Left renal cortex interstitium (tissue), 4 donors: ENCODE results near the gene PEDS1. TPM values are rescaled to one million over a fixed set of nuclear protein-coding genes. Genes with fewer than 3 reads are reported as not detected.
"Not testable (repeated sequence)": the region's sequence is repeated elsewhere in the genome, so short reads cannot be mapped to it uniquely, and the experiment has no call there.

Source experiments
- DNase-seq, 4 donors: peaks; one replicate each; pipeline ENCODE4 v3.0.0-alpha.2; 2013; ENCODE audit warnings: low read depth in 4 of 4, low spot score in 2 of 4, missing footprints in 1 of 4
- polyA plus RNA-seq, 4 donors: library from polyadenylated mRNA; unstranded; fragments of 120-200 nt; gene quantifications; one replicate each; pipeline ENCODE4 v1.2.1, GENCODE V29; 2013; ENCODE audit not compliant: insufficient read length in 4 of 4

PEDS1 gene
- polyA plus RNA-seq, 4 donors = 23.9 to 30.8 (median 26.9) TPM

DNA sequence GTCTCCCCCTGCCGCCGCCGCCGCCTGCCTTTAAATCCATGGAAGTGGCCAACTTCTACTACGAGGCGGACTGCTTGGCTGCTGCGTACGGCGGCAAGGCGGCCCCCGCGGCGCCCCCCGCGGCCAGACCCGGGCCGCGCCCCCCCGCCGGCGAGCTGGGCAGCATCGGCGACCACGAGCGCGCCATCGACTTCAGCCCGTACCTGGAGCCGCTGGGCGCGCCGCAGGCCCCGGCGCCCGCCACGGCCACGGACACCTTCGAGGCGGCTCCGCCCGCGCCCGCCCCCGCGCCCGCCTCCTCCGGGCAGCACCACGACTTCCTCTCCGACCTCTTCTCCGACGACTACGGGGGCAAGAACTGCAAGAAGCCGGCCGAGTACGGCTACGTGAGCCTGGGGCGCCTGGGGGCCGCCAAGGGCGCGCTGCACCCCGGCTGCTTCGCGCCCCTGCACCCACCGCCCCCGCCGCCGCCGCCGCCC is 37.6 kb upstream of the PEDS1 start:
- no peak for DNase-seq

DNA sequence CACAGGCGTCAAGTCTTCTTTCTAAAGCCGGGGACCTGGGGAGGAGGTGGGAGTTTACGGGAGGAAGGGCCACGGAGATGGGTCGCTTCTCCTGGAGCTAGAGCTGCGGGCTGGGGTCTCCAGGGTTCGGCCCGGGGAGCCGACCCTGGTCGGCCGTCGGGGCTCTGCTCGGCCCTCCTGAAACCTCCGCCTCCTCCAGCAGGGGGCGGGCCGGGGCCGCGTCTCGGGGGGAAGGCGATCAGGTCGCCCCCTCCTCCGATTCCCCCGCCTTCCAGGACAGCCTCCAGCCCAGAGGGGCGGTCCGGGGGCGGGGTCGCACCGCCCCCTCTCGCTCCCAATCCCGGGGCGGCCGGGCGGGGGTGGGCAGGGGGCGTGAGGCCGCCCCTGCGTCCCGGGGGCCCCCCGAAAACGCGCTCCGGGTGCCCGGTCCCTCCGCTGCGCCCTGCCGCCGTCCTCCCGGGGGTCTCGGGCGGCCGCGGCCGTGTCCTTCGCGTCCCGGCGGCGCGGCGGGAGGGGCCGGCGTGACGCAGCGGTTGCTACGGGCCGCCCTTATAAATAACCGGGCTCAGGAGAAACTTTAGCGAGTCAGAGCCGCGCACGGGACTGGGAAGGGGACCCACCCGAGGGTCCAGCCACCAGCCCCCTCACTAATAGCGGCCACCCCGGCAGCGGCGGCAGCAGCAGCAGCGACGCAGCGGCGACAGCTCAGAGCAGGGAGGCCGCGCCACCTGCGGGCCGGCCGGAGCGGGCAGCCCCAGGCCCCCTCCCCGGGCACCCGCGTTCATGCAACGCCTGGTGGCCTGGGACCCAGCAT is 36.9 kb upstream of the PEDS1 start, which contains the start of gene CEBPB:
CEBPB (plus strand) TSS at position 580 of the 814 bp plus-strand sequence; CDS start at position 784, 204 bp downstream.
- DNase-seq = peak in 3 of 4 donors; percentile 72 to 79 (median 72)

DNA sequence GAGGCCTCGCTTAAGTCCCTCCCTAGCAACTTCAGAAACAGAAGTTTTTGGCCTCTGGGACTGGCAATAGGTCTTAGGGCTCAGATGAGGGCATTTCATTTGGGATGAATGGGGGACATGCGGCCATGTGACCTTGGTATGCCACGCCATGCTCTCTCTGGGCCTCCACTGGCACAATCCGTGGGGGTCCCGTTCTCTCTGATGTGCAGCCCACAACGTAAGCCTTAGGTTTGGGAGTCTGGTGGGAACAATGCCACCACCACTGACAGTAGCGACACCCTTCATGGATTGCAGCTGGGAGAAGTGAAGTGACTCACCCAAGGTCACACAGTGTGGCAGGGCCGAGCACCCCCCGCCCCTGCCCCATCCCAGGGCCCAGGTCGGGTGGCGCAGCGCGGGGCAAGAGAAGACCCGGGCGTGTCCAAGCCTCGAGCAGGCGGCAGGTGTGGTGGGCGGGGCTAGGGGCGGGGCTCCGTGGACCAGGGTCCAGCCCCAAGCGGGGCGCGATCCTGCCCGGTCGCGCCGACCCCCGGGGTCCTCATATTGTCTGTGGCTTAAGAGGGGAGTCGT is 36.2 kb upstream of the PEDS1 start:
- no peak for DNase-seq

DNA sequence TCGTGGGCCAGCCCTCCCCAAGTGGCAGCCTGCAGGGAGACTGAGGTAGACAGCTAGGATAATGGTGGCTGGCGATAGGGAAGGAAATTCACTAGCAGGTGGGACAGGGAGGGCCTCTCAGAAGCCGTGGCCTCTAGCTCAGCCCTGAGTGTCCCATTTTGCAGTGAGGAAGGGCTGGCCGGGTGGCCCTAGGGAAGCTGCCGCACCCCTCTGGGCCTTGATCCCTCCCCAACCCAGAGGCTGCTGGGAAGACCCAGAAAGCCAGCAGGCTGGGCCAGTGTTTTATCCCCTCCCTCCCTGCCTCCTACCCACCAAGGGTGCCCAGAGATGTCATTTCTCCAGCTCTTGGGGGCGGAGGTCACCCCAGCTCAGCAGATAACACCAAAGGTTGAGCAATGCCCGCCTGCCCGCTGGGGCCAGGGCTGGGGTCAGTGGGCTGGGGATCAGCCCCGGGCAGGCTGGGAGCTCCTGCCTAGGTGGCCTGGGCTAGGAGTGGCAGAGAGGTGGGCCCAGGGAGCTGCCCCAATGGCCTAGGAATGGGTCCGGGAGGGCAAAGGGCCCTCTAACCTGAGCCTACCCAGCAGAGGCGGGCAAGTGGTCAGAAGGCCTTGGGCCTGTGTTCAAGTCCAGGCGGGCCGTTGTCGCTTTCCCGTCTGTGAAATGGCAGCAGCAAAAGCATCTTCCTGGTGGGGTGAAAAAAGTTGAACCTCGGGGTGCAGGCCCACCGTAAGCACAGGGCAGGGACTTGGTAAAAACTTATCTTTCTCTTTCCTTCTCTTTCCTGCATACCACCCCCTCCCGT is 35.6 kb upstream of the PEDS1 start:
- no peak for DNase-seq

DNA sequence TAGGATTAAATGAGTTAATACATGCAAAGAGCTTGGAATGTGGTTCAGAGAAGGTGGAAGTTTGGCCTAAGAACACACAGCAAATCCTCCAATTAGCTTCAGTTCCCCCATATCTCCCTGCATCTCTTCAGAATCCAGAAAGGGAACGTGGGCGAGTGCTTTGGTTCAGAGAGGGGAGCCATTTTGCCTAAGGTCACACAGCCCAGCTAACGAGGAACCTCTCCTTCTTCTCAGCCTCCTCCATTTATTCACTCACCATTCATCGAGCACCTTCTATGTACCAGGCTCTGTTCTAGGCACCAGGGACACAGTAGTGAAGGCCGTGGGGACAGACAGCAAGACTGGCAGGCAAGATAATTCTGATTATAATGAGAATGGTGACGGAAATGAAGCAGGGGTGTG is 34.8 kb upstream of the PEDS1 start:
- no peak for DNase-seq

DNA sequence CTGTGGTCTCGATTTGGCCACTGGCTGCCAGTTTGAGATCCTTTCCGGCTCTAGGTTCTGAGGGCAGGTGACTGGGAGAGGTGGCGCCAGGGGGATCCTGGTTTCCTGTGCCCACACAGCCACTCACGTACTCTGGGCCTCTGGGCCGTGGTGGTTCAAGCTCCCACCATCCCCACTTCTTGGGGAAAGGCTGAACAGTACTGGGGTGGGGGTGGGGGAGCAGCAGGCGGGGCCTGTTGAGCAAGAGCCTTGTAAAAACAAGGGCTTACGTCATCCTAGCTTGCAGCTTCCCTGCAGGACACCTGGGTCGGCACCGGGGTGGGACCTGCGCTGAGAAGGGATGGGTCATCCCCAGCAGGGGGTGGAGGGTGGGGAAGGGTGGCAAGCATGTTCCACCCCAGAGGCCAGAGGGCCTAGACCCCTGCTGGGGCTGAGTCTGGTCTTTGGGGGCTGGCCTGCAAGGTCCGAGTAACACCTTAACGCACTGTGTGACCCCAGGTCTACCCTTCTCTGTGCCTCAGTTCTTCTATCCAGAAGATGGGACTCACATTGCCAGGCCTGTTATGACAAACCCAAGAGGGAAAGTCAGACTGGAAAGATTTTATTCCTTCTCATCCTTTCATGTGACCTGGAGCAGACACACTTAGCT is 34.0 kb upstream of the PEDS1 start:
- no peak for DNase-seq

DNA sequence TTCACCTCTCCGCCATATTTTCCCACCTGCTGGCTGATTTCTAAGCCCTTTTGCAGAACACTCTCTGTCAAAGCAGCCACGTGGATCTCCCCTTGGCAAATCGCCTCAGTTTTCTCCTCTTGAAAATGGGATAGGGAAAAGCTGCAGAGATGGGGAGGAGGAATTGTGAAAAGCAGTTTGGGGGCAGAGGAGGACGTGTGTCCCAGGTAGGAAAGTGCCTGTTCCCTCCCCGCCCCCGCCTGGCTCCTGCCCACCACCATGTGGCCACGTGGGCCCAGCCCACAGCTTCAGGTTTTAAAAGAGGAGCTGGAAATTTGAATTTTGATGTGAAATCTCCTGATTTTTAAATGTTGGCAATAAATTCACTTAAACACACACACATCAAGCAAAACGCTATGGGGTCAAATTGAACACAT is 33.5 kb upstream of the PEDS1 start:
- no peak for DNase-seq

DNA sequence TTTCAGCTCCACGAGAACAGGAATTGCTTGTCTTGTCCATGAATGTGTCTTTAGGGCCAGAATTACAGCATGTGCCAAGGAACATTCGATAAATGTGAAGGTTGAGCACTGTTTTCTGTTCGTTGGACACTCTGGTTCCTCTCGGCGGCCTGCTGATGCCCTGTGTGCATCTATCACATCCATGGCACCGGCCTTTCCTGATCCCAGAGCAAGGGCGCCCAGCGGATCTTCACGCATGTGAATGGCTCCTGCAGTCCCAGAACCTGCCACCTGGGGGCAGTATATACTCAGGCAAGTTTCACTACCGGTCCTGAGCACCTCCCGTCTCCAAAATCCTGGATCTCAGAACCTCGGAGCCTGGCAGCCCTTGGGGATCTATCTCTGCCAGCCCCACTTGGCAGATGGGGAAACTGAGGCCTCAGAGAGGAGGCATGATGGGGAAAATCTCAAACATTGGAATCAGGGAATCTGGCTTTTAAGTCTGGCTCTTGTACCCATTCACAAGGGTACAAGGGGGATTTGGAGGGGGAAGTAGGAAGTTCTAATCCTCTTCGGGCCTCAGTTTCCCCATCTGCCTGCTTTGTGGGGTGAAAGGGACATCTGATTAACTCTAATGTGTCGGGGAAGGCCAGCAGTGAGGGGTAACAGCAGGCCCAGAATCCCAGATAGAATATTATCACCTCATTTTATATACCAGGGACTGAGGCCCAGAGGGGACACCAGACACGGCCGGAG is 32.8 kb upstream of the PEDS1 start:
- peak in 2 of 4 donors; percentile 54 to 71 for DNase-seq

DNA sequence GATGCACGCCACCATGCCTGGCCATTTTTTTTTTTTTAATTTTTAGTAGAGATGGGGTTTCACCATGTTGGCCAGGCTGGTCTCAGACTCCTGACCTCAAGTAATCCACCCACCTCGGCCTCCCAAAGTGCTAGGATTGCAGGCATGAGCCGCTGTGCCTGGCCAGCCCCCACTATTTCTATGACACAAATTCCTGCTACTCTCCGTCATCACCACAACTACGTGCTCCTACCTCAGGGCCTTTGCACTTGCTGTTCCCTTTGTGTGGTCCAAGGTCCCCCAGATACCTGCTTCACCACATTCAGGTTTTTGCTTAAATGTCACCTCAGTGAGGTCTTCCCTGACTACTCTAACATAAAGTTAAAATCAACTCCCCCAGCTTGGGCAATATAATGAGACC is 31.9 kb upstream of the PEDS1 start:
- DNase-seq = no peak

DNA sequence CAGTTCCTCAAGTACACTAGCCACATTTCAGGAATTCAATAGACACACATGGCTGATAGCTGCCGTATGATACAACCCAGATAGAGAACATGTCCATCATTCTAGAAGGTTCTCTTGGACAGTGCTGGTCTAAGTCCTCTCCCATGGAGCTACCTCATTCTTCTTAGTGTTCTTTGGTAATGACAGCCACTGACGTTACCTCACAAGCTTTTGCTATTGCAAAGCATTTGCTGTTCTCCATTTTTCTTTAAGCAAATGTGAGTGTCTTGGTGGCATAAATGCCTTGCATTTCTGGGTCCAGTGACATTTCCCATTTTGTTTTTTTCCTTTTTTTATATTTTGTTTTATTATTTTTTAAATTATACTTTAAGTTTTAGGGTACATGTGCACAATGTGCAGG is 28.8 kb upstream of the PEDS1 start:
- no peak for DNase-seq

DNA sequence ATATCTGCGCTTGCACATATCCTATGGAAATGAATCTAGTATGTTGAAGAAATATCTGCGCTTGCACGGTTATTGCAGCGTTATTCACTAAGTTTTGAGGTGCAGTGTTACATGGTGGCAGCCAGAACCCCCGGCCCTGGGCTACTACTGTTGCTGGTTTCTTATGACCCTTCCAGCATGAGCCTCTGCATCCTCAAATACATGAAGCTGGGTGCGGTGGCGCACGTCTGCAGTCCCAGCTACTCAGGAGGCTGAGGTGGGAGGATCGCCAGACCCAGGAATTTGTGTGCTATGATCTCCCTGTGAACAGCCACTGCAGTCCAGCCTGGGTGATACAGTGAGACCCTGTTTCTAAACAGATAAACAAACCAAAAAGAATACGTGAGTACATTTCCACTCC is 27.8 kb upstream of the PEDS1 start:
- no peak for DNase-seq

DNA sequence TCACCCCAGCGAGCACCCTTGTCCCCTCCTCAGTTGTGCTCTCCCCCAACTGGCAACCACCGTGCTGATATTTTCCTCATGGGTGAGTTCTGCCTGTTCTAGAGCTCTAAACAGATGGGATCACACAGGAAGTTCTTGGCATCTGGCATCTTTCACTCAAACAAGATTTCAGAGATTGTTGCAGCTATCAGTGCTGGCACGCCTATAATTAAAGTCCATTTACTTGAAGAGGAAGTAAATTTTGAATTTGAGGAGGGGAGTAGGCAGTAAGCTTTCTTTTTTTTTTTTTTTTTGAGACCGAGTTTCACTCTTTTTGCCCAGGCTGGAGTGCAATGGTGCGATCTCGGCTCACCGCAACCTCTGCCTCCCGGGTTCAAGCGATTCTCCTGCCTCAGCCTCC is 25.1 kb upstream of the PEDS1 start:
- not testable (repeated sequence) for DNase-seq

DNA sequence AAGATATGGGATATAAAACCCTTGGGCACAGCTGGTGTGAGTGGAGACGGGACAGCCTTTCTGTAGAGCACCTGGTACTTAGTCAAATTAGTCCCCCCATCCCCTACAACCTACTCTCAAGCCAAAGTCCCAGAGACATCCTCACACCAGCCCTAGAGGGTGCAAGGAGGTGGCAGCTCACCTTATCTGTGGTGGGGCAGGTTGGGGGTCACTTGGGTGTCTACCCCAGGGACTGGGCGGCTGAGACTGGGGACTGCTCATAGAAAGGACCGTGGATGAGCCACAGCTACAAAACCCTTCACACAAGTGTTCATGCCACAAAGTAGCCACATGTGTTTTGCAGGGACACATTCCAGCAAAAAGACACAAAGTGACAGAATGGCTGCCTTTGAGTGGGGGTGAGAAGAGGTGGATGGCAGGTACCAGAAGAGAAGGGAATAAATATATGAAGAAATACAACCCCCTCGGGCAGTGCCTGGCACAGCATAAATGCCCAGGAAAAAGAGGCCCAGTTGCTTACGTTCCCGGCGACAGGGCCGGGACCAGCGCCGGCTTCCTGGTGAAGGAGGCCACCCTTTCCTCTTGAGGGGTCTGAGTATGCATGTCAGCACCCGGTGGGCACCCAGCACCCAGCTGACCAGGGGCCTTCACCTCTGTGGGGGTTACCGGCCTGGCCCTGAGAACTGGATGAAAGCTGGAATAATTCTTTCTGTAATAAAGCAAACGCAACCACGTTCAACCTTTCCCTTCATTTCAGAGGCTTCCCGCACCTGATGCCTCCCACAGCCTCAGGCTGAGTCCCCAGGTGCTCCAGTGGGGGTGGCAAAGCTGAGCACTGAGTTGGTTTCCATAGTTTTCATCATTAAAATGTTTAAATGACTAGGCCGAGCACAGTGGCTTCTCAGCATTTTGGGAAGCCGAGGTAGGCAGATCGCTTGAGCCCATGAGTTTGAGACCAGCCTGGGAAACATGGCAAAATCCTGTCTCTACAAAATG is 22.7 kb upstream of the PEDS1 start:
- DNase-seq = no peak

DNA sequence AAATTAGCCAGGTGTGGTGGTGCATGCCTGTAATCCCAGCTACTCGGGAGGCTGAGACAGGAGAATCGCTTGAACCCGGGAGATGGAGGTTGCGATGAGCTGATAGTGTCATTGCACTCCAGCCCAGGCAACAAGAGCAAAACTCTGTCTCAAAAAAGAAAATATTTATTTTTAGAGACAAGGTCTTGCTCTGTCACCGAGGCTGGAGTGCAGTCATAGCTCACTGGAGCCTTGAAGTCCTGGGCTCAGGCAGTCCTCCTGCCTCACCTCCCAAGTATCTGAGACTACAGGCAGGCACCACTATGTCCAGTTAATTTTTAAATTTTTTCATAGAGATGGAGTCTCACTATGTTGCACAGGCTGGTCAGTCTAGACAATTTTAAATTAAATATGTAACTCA is 20.9 kb upstream of the PEDS1 start:
- DNase-seq = no peak

DNA sequence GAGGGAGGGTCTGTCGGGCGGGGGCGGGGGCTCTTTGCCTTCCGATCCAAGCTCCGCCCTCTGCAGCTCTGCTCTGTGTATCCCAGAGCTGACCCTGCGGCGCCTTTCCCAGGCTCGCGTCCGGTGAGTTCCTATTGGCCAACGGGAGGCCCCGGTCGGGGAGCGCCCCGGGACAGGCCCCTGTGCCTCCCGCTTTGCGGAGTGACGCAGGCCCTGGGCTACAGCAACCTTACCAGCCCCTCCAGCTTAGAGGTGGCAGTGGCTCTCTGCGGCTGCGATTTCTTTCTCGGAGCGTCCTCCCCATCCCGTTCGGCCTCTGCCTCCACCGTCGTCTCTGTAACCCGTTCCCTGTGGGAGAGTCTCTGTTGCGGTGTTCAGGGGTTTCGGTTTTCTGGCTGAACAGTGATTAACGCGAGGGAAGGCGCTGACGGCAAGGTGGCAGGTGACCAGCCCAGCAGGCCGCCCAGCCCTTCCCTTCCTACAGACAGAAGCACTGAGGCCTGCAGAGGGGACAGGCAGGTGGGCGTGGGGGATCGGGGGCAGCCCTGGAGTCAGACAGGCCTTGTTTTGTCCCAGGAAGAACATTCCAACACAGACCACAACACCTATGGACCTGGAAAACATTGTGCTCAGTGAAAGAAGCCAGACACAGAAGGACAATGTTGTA is 19.0 kb upstream of the PEDS1 start:
- DNase-seq = no peak

DNA sequence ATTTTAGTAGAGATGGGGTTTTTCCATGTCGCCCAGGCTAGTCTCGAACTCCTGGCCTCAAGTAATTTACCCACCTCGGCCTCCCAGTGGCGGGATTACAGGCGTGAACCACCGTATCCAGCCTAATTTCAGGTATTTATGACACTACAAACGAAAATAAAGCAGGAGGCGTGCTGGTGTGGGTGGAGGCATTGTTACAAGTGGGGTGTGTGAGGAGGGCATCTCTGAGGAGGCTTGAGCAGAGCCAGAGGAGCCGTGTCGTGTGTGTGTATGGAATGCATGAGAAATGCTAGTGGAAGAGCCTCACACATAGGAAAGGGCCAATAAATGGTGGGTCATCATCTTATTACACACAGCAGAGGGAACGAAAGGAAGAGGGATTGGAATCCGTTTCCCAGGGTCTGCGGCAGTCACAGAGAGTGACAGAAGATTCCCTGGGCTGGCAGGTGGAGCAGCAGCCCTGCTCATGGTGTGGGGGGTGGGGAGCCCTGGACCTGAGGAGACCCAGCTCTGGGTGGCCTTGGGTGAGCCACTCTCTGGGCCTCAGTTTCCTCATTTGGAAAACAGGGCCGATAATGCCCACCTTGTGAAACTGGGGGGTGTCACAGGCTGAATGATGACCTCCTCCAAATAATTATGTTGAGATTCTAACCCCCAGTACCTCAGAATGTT is 17.2 kb upstream of the PEDS1 start:
- DNase-seq = no peak

DNA sequence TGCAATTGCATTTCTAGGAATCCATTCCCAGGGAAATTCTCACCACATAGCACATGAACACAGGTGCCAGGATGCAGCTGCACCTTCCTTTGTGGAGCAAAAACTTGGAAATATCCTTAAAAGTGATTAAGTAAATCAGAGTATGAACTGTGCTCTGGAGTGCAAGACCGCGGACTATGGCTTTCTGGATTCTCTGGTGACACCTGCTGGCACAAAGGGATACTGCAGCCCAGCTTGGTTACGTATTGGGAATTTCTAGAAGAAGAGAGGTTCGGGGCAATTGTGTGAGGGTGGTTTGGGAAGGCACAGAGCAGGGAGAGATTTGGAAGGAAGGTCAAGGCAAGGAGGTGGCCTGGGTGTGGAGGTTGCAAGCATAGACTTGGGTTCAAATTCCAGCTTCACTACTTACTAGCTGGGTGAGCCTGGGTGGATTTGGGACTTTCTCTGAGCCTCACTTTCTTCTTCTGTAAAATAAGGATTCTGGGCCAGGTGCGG is 15.9 kb upstream of the PEDS1 start:
- no peak for DNase-seq
